K562 (cell line): ENCODE results near the gene PRKAA2. TPM values are rescaled to one million over a fixed set of nuclear protein-coding genes. Genes with fewer than 3 reads are reported as not detected.

Experiments
- ZBTB34 ChIP-seq: fragments of 250-450 bp; sonication (Bioruptor Pico); IDR thresholded peaks from 2 replicates; pipeline ENCODE4 v1.8.0; 2021; ENCODE audit warnings: mild to moderate bottlenecking, moderate library complexity
- ZKSCAN8 ChIP-seq: fragments of 200-800 bp; sonication (Bioruptor generic); IDR thresholded peaks from 2 replicates; pipeline ENCODE4 v1.6.1; 2016; ENCODE audit warnings: missing genetic modification characterization, missing compliant biosample characterization
- polyA plus RNA-seq, 8 experiments: library from polyadenylated mRNA; depleted of rRNA in 4 of 8; stranded (reverse) in 5 of 8; unstranded in 3 of 8; fragments of >200 nt; fragmentation: Nextera tagmentation in 2 of 8; fragmentation: Illumina TruSeq in 1 of 8; extraction: Ambion mirVana in 2 of 8; extraction: Trizol in 1 of 8; gene quantifications; 2 replicates each; pipeline versions ENCODE4 v1.2.1 to v1.2.3, GENCODE V29; 2011 to 2014; ENCODE audit warnings: inconsistent platforms in 1 of 8, missing spikeins in 1 of 8
- total RNA-seq, 7 experiments: library from RNA; depleted of rRNA in 6 of 7; stranded (reverse); fragments of >200 nt in 6 of 7; fragmentation: Illumina TruSeq in 2 of 7; extraction: Trizol in 2 of 7; gene quantifications; 2 replicates each; pipeline versions ENCODE4 v1.2.1 to v1.2.3, GENCODE V29; 2011 to 2021; ENCODE audit warnings: low replicate concordance in 1 of 7
- TF ChIP-seq, protein P1 (sequence below), 2 experiments: fragments of 450-650 bp; formaldehyde crosslinking in 1 of 2; IDR thresholded peaks; 2 replicates each; pipeline versions ENCODE4 v1.4.0 to v1.6.1; 2014 to 2020; ENCODE audit warnings: mild to moderate bottlenecking in 2 of 2, borderline replicate concordance in 1 of 2, low read depth in 1 of 2

PRKAA2 gene
- total and polyA plus RNA-seq, 9 of the 15 experiments (the other 6 are each of a cell fraction or from before 2014, with no cell fraction given) = 0.01 TPM; not detected in 8

GRCh38 chr1:56709269-56709880 lies 64.3 kb downstream of the PRKAA2 start (continued):
- TF ChIP-seq, protein P1, sequence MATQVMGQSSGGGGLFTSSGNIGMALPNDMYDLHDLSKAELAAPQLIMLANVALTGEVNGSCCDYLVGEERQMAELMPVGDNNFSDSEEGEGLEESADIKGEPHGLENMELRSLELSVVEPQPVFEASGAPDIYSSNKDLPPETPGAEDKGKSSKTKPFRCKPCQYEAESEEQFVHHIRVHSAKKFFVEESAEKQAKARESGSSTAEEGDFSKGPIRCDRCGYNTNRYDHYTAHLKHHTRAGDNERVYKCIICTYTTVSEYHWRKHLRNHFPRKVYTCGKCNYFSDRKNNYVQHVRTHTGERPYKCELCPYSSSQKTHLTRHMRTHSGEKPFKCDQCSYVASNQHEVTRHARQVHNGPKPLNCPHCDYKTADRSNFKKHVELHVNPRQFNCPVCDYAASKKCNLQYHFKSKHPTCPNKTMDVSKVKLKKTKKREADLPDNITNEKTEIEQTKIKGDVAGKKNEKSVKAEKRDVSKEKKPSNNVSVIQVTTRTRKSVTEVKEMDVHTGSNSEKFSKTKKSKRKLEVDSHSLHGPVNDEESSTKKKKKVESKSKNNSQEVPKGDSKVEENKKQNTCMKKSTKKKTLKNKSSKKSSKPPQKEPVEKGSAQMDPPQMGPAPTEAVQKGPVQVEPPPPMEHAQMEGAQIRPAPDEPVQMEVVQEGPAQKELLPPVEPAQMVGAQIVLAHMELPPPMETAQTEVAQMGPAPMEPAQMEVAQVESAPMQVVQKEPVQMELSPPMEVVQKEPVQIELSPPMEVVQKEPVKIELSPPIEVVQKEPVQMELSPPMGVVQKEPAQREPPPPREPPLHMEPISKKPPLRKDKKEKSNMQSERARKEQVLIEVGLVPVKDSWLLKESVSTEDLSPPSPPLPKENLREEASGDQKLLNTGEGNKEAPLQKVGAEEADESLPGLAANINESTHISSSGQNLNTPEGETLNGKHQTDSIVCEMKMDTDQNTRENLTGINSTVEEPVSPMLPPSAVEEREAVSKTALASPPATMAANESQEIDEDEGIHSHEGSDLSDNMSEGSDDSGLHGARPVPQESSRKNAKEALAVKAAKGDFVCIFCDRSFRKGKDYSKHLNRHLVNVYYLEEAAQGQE (IDR thresholded peaks at IDR 0.05; ENCODE audit: borderline replicate concordance) = peak; percentile 35; the same call in 1 of the 2 replicates
- TF ChIP-seq, protein P1 (CRISPR knock-in tag; IDR thresholded peaks at IDR 0.05; ENCODE audit: low read depth) = no peak
- TF ChIP-seq ZBTB34 (CRISPR knock-in tag) (no peak), ZKSCAN8 (no peak)
